K562 (cell line): ENCODE measurements around the gene PEPD. TPM values are rescaled to one million over a fixed set of nuclear protein-coding genes. Genes with fewer than 3 reads are reported as not detected.

Experiments used
- ATAC-seq: fragments of 200-7000 bp; cut with Tn5 transposase; 3 replicates; pipeline ENCODE4 v1.9.1; 2020; ENCODE audit warnings: moderate library complexity
- BruUV-seq: library from RNA; stranded (reverse); fragments of 400-500 nt; replicated peaks from 2 replicates; lab custom pipeline; 2021; lab: Mats Ljungman, UMichigan
- CTCF ChIA-PET: fragments of 300-600 bp; formaldehyde crosslinking; extraction: SDS; loops from one replicate; lab custom pipeline; 2021; ENCODE audit warnings: low intra/inter-chr PET ratio; lab: Yijun Ruan, JAX
- POLR2A ChIA-PET: fragments of 300-600, 350-650 bp; sonication (Branson Sonifier 250); formaldehyde crosslinking; extraction: SDS; loops from one replicate; lab custom pipeline; 2021; ENCODE audit warnings: antibody characterized with exemption, inconsistent platforms; lab: Yijun Ruan, JAX
- DNase-seq, 4 experiments: peaks; one replicate each; pipeline versions ENCODE4 v3.0.0 to v3.0.0-alpha.2; 2011 to 2018; ENCODE audit warnings: low spot score in 3 of 4, mixed read lengths in 3 of 4; ENCODE audit errors: extremely low read depth in 1 of 4
- FAIRE-seq: peaks from 2 replicates; lab custom pipeline; 2011; peaks lifted over from hg19 to GRCh38; lab: Jason Lieb, UNC
- H2AFZ ChIP-seq: 2 replicates; pipeline ENCODE4 v1.6.0; 2011; ENCODE audit warnings: low read depth, low read length, control low read depth, inconsistent platforms
- H3K27ac ChIP-seq: fragments of 200-600 bp; 3 replicates; pipeline ENCODE4 v1.8.0; 2011; ENCODE audit warnings: low read depth, mild to moderate bottlenecking, control low read depth, inconsistent platforms, low read length, moderate library complexity, mixed read lengths; ENCODE audit errors: extremely low read depth
- H3K27me3 ChIP-seq, 2 experiments: fragments of 300-600 bp in 1 of 2; 2 replicates in 1 of 2; 3 replicates in 1 of 2; pipeline versions ENCODE4 v1.6.0 to v1.8.0; 2011; ENCODE audit warnings: inconsistent platforms in 2 of 2, low read length in 2 of 2, mild to moderate bottlenecking in 1 of 2, mixed read lengths in 1 of 2, moderate library complexity in 1 of 2; ENCODE audit not compliant: control insufficient read depth in 2 of 2, insufficient read depth in 2 of 2
- H3K36me3 ChIP-seq: fragments of 300-600 bp; 3 replicates; pipeline ENCODE4 v1.8.0; 2011; ENCODE audit warnings: mild to moderate bottlenecking, low read length, inconsistent platforms; ENCODE audit not compliant: control insufficient read depth, insufficient read depth
- H3K4me1 ChIP-seq, 2 experiments: fragments of 200-600 bp in 1 of 2; replicated peaks in 1 of 2; 2 replicates in 1 of 2; 3 replicates in 1 of 2; pipeline versions ENCODE4 v1.5.1 to v1.8.0; 2011; ENCODE audit warnings: inconsistent platforms in 2 of 2, low read length in 2 of 2, mild to moderate bottlenecking in 1 of 2, mixed read lengths in 1 of 2, moderate library complexity in 1 of 2; ENCODE audit not compliant: control insufficient read depth in 2 of 2, insufficient read depth in 2 of 2
- H3K4me2 ChIP-seq: 2 replicates; pipeline ENCODE4 v1.6.1; 2011; ENCODE audit warnings: low read length, control low read depth, inconsistent platforms, mixed read lengths; ENCODE audit not compliant: insufficient read depth
- H3K4me3 ChIP-seq: fragments of 200-600 bp; sonication (generic), shearing (Covaris generic); 2 replicates; pipeline ENCODE4 v1.5.1; 2016; ENCODE audit warnings: control low read depth, inconsistent platforms
- H3K79me2 ChIP-seq: fragments of 200-600 bp; 3 replicates; pipeline ENCODE4 v1.8.0; 2011; ENCODE audit warnings: low read length, inconsistent platforms; ENCODE audit not compliant: control insufficient read depth, insufficient read depth
- H3K9ac ChIP-seq, 2 experiments: 2 replicates each; pipeline versions ENCODE4 v1.6.0 to v1.6.1; 2011; ENCODE audit warnings: low read depth in 2 of 2, low read length in 2 of 2, control low read depth in 1 of 2, inconsistent platforms in 1 of 2, mild to moderate bottlenecking in 1 of 2, mixed read lengths in 1 of 2; ENCODE audit not compliant: insufficient read depth in 1 of 2
- H3K9me1 ChIP-seq: one replicate; pipeline ENCODE4 v1.6.0; 2011; ENCODE audit warnings: inconsistent platforms, mild to moderate bottlenecking, low read length, moderate library complexity; ENCODE audit not compliant: control insufficient read depth, insufficient read depth
- H3K9me3 ChIP-seq: replicated peaks from 2 replicates; pipeline ENCODE4 v1.5.1; 2011; ENCODE audit warnings: low read depth, low read length, inconsistent platforms; ENCODE audit not compliant: control insufficient read depth, insufficient read depth
- H4K20me1 ChIP-seq: replicated peaks from 2 replicates; pipeline ENCODE4 v1.6.1; 2011; ENCODE audit warnings: low read length, inconsistent platforms, mixed read lengths; ENCODE audit not compliant: control insufficient read depth, insufficient read depth
- CBX8 ChIP-seq: fragments of 200-600 bp; sonication (generic); IDR thresholded peaks from 2 replicates; pipeline ENCODE4 v1.6.1; 2012; ENCODE audit warnings: borderline replicate concordance, mixed run types, low read depth, mild to moderate bottlenecking, moderate library complexity, mixed read lengths, low read length, control low read depth, inconsistent platforms; ENCODE audit not compliant: poor library complexity, severe bottlenecking; ENCODE audit errors: extremely low read depth
- CREB1 ChIP-seq, 2 experiments: sonication (generic) in 1 of 2; formaldehyde crosslinking in 1 of 2; IDR thresholded peaks; 2 replicates each; pipeline versions ENCODE4 v1.6.1 to v1.8.0; 2012 to 2022; ENCODE audit warnings: inconsistent platforms in 1 of 2, mild to moderate bottlenecking in 1 of 2, missing genetic modification reagents in 1 of 2, moderate library complexity in 1 of 2
- HNRNPL ChIP-seq: fragments of 200-400 bp; formaldehyde crosslinking; IDR thresholded peaks from 2 replicates; pipeline ENCODE4 v1.6.1; 2017; ENCODE audit warnings: low read depth, mild to moderate bottlenecking, low read length
- SMARCA4 ChIP-seq: fragments of 450-650 bp; IDR thresholded peaks from 2 replicates; pipeline ENCODE4 v1.6.1; 2016
- SRSF7 ChIP-seq: fragments of 200-400 bp; formaldehyde crosslinking; optimal IDR thresholded peaks from 2 replicates; pipeline ENCODE3; 2017; ENCODE audit warnings: mild to moderate bottlenecking, low read depth, low read length
- ZNF436 ChIP-seq: fragments of 250-450, 450-650 bp; sonication (Bioruptor Pico); formaldehyde crosslinking; IDR thresholded peaks from 2 replicates; pipeline ENCODE4 v1.7.0; 2020; ENCODE audit warnings: mild to moderate bottlenecking
- ZNF778 ChIP-seq: fragments of 450-650 bp; formaldehyde crosslinking; IDR thresholded peaks from 2 replicates; pipeline ENCODE4 v1.4.0; 2020; ENCODE audit warnings: mild to moderate bottlenecking, moderate library complexity
- ZSCAN29 ChIP-seq: fragments of 450-650 bp; IDR thresholded peaks from 2 replicates; pipeline ENCODE4 v1.6.1; 2017
- WGBS: fragments of 100-300 bp; shearing (Covaris generic); methylation state at CpG from one replicate; pipeline ENCODE4 v1.1.6; 2016; ENCODE audit warnings: low coverage, mixed read lengths; ENCODE audit not compliant: insufficient coverage; ENCODE audit errors: missing lambda C conversion rate; 5-methylcytosine and 5-hydroxymethylcytosine counted together
- in situ Hi-C: fragments of 300-500 bp; cut with MboI; formaldehyde crosslinking; loops from 4 replicates; pipeline ENCODE4 v1.15.0; 2018; ENCODE audit warnings: inconsistent platforms, mixed read lengths
- intact Hi-C: fragments of 100-400 bp; cut with micrococcal nuclease; formaldehyde crosslinking; loops from 2 replicates; pipeline ENCODE4 v1.14.2; 2022
- polyA plus RNA-seq, 8 experiments: library from polyadenylated mRNA; depleted of rRNA in 4 of 8; stranded (reverse) in 5 of 8; unstranded in 3 of 8; fragments of >200 nt; fragmentation: Nextera tagmentation in 2 of 8; fragmentation: Illumina TruSeq in 1 of 8; extraction: Ambion mirVana in 2 of 8; extraction: Trizol in 1 of 8; gene quantifications; 2 replicates each; pipeline versions ENCODE4 v1.2.1 to v1.2.3, GENCODE V29; 2011 to 2014; ENCODE audit warnings: inconsistent platforms in 1 of 8, missing spikeins in 1 of 8
- total RNA-seq, 7 experiments: library from RNA; depleted of rRNA in 6 of 7; stranded (reverse); fragments of >200 nt in 6 of 7; fragmentation: Illumina TruSeq in 2 of 7; extraction: Trizol in 2 of 7; gene quantifications; 2 replicates each; pipeline versions ENCODE4 v1.2.1 to v1.2.3, GENCODE V29; 2011 to 2021; ENCODE audit warnings: low replicate concordance in 1 of 7

The PEPD gene
- total and polyA plus RNA-seq, 9 of the 15 experiments (the other 6 are each of a cell fraction or from before 2014, with no cell fraction given), result 1.3 to 19.2 (median 16.0) TPM

- no peak overlapping the region for H3K27ac ChIP-seq
- WGBS, result 9% methylated on average over 3 of the region's 3 CpGs
- no peak overlapping the region for H3K4me3 ChIP-seq
- BruUV-seq, result no TSS peak
- H3K9me1 ChIP-seq, result no peaks in the 10 kb centered on the region
- no peak overlapping the region for H2AFZ ChIP-seq
- POLR2A ChIA-PET, result no interaction called here
- no peak for ATAC-seq
- TF ChIP-seq ZNF436 (CRISPR knock-in tag) (no peak), CBX8 (no peak), ZNF778 (no peak), SMARCA4 (no peak), HNRNPL (no peak), ZSCAN29 (no peak), SRSF7 (no peak), CREB1 (IDR thresholded peaks at IDR 0.05) (no peak), CREB1 (CRISPR knock-in tag; IDR thresholded peaks at IDR 0.05) (no peak)
- TF ChIP-seq, all 486 proteins: peak for 0
- H4K20me1 ChIP-seq, result peaks cover 10% of the 10 kb centered on the region; the same call in 1 of the 2 replicates
- FAIRE-seq (no peak), DNase-seq (no peak)
- CTCF ChIA-PET, result interaction anchor here (0.5 kb wide), 1 partner anchor 899 kb away, joined by 3 read pairs; no protein-coding TSS in a partner anchor
- intact Hi-C loops (no loop called here), in situ Hi-C loops (loop anchor here (25.0 kb wide), 1 partner anchor 1270 kb away; no protein-coding TSS in a partner anchor)
- H3K27me3 ChIP-seq, result peaks cover 3 to 38% of the 10 kb centered on the region in 2 experiments; a peak in 3 of 5 replicates
- no peaks in the 10 kb centered on the region for H3K36me3 ChIP-seq
- no peak overlapping the region for H3K9ac ChIP-seq
- H3K9me3 ChIP-seq, result no peaks in the 10 kb centered on the region
- H3K79me2 ChIP-seq, result no peaks in the 10 kb centered on the region
- no peak overlapping the region for H3K4me2 ChIP-seq
- no peaks in the 10 kb centered on the region; a peak in 2 of 5 replicates for H3K4me1 ChIP-seq
These were observed 79.8 kb downstream of the PEPD start for GRCh38 chr19:33441828-33442227.
